Measurements from ENCODE around the gene MARK4. TPM values are rescaled to one million over a fixed set of nuclear protein-coding genes. Genes with fewer than 3 reads are reported as not detected.

The MARK4 gene
- total RNA-seq, 1 experiment from 2014 or later, result 37.7 TPM

DNA sequence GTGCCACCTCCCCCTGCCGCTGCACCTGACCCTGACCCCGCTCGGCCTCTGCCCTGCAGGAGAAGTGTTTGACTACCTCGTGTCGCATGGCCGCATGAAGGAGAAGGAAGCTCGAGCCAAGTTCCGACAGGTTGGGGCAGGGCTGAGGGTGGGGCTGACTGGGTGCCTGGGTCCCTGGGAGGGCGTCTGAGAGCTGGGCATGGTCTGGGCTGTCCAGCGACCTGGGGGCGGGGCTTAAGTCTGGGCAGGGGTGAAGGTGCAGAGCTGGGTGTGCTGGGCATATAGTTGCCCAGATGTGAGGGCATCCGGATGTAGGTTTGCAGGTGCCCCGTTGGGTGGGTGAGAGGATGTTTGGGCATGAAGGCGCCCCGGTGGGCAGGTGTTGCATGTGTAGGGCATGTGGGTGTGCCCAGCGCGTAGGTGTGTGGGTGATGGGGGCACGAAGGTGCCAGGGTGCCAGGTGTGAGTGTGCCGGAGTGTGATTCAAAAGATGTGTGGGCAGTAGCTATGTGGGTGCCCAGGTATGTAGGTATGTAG is 13.8 kb downstream of the MARK4 start:
- TF ChIP-seq, protein P1, sequence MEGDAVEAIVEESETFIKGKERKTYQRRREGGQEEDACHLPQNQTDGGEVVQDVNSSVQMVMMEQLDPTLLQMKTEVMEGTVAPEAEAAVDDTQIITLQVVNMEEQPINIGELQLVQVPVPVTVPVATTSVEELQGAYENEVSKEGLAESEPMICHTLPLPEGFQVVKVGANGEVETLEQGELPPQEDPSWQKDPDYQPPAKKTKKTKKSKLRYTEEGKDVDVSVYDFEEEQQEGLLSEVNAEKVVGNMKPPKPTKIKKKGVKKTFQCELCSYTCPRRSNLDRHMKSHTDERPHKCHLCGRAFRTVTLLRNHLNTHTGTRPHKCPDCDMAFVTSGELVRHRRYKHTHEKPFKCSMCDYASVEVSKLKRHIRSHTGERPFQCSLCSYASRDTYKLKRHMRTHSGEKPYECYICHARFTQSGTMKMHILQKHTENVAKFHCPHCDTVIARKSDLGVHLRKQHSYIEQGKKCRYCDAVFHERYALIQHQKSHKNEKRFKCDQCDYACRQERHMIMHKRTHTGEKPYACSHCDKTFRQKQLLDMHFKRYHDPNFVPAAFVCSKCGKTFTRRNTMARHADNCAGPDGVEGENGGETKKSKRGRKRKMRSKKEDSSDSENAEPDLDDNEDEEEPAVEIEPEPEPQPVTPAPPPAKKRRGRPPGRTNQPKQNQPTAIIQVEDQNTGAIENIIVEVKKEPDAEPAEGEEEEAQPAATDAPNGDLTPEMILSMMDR (IDR thresholded peaks at IDR 0.05 in 2 of 3, conservative IDR thresholded peaks at IDR 0.05 in 1 of 3; ENCODE audit: borderline replicate concordance in 1 of 3, insufficient read depth in 1 of 3, low read depth in 2 of 3, low read length in 2 of 3), result no peak
- TF ChIP-seq ZNF274 (IDR thresholded peaks at IDR 0.05; ENCODE audit: low read depth, low read length) (no peak), RAD21 (IDR thresholded peaks at IDR 0.05; ENCODE audit: low read depth) (no peak), JUND (IDR thresholded peaks at IDR 0.05) (no peak), EZH2 (IDR thresholded peaks at IDR 0.05) (no peak), POLR2AphosphoS5 (IDR thresholded peaks at IDR 0.05; ENCODE audit: low read depth, low read length) (no peak), ZBTB33 (IDR thresholded peaks at IDR 0.05; ENCODE audit: extremely low read depth, insufficient replicate concordance, low read length) (no peak), SRF (IDR thresholded peaks at IDR 0.05; ENCODE audit: low read depth) (no peak), EZH2phosphoT487 (IDR thresholded peaks at IDR 0.05; ENCODE audit: borderline replicate concordance) (no peak), SIN3A (IDR thresholded peaks at IDR 0.05; ENCODE audit: low read depth) (no peak), CEBPB (IDR thresholded peaks at IDR 0.05; ENCODE audit: low read depth) (no peak)
- Histone ChIP-seq H3K9me3 (ENCODE audit: control insufficient read depth in 1 of 2, insufficient read depth in 1 of 2, low read depth in 1 of 2, low read length in 2 of 2) (no peaks in the 10 kb centered on the region), H3K4me1 (ENCODE audit: control insufficient read depth in 1 of 2, insufficient read depth in 2 of 2, low read length in 2 of 2) (no peaks in the 10 kb centered on the region), H3K9ac (ENCODE audit: low read length) (no peak overlapping the region), H3K27ac (ENCODE audit: low read depth, low read length) (no peak overlapping the region), H3K4me3 (replicated peaks in 1 of 2; ENCODE audit: low read depth in 1 of 2, low read length in 2 of 2) (no peak overlapping the region), H3K27me3 (ENCODE audit: insufficient read depth, low read length) (no peaks in the 10 kb centered on the region), H2AFZ (ENCODE audit: low read depth, low read length, poor library complexity, severe bottlenecking) (no peak overlapping the region), H4K20me1 (ENCODE audit: insufficient read depth) (no peaks in the 10 kb centered on the region), H3K4me2 (ENCODE audit: low read length) (no peak overlapping the region), H3K79me2 (ENCODE audit: insufficient read depth, low read length) (no peaks in the 10 kb centered on the region), H3K9me2 (ENCODE audit: insufficient read depth) (no peaks in the 10 kb centered on the region), H3K36me3 (ENCODE audit: control insufficient read depth in 1 of 2, insufficient read depth in 2 of 2, low read length in 2 of 2) (peaks cover 2 to 4% of the 10 kb centered on the region in 2 experiments; a peak in 3 of 4 replicates)
- RAD21 ChIA-PET (ENCODE audit: low non-redundant PET in 1 of 2, low total read pairs in 2 of 2, uncharacterized antibody in 2 of 2, unreplicated experiment in 2 of 2), result no interaction called here
- CTCF ChIA-PET, result no interaction called here
- intact Hi-C loops (cut with micrococcal nuclease), result no loop called here
- DNase-seq (ENCODE audit: low read depth, low spot score) (no peak), ATAC-seq (no peak)
- POLR2A ChIA-PET, result no interaction called here
- no TSS peak for BruUV-seq (replicated peaks)
